SJCRH30 (cell line): ENCODE data around the gene PCYOX1L. TPM values are rescaled to one million over a fixed set of nuclear protein-coding genes. Genes with fewer than 3 reads are reported as not detected.
"Not testable (repeated sequence)": the region's sequence is repeated elsewhere in the genome, so short reads cannot be mapped to it uniquely, and the experiment has no call there.

Experiments used
- DNase-seq, 2 experiments: peaks; one replicate each; pipeline ENCODE4 v3.0.0-alpha.2; 2015 to 2020
- H3K27ac ChIP-seq: fragments of 250-450 bp; sonication (Bioruptor Pico); 2 replicates; pipeline ENCODE4 v1.5.1; 2020; ENCODE audit warnings: mild to moderate bottlenecking, moderate library complexity
- H3K27me3 ChIP-seq: fragments of 250-450 bp; sonication (Bioruptor Pico); 2 replicates; pipeline ENCODE4 v1.5.1; 2020; ENCODE audit warnings: mild to moderate bottlenecking, moderate library complexity
- H3K36me3 ChIP-seq: fragments of 250-450 bp; sonication (Bioruptor Pico); 2 replicates; pipeline ENCODE4 v1.5.1; 2020; ENCODE audit warnings: mild to moderate bottlenecking, moderate library complexity
- H3K4me1 ChIP-seq: fragments of 250-450 bp; sonication (Bioruptor Pico); 2 replicates; pipeline ENCODE4 v1.5.1; 2020; ENCODE audit warnings: mild to moderate bottlenecking, moderate library complexity
- H3K4me3 ChIP-seq: fragments of 250-450 bp; sonication (Bioruptor Pico); 2 replicates; pipeline ENCODE4 v1.5.1; 2020; ENCODE audit warnings: mild to moderate bottlenecking, moderate library complexity
- H3K9me3 ChIP-seq: fragments of 250-450 bp; sonication (Bioruptor Pico); replicated peaks from 2 replicates; pipeline ENCODE4 v1.5.1; 2020; ENCODE audit warnings: mild to moderate bottlenecking, moderate library complexity
- total RNA-seq: library from RNA; depleted of rRNA; stranded (reverse); fragments of >200 nt; shearing (Covaris generic); gene quantifications from 2 replicates; pipeline ENCODE4 v1.2.3, GENCODE V29; 2014

Gene PCYOX1L
- total RNA-seq, 1 experiment from 2014 or later = 3.9 TPM

- H3K27me3 ChIP-seq, H3K9me3 ChIP-seq, H3K36me3 ChIP-seq, DNase-seq, H3K4me3 ChIP-seq, H3K27ac ChIP-seq: not testable (repeated sequence)
- peaks cover 19% of the 10 kb centered on the region for H3K4me1 ChIP-seq
These were observed 41.0 kb downstream of the PCYOX1L start for GRCh38 chr5:149398747-149399266.

- Histone ChIP-seq H3K9me3 (no peaks in the 10 kb centered on the region), H3K36me3 (no peaks in the 10 kb centered on the region), H3K4me1 (peaks cover 19% of the 10 kb centered on the region), H3K27ac (no peak overlapping the region), H3K27me3 (no peaks in the 10 kb centered on the region), H3K4me3 (no peak overlapping the region)
- DNase-seq = peak in 1 of 2 experiments; percentile 50
These were observed 41.9 kb downstream of the PCYOX1L start for GRCh38 chr5:149399775-149400174.

GRCh38 chr5:149400304-149400703 lies 42.5 kb downstream of the PCYOX1L start:
- peak overlapping the region; percentile 31 for H3K27ac ChIP-seq
- DNase-seq = peak; percentile 65 to 72

GRCh38 chr5:149401051-149401450 lies 43.2 kb downstream of the PCYOX1L start:
- Histone ChIP-seq H3K9me3 (no peaks in the 10 kb centered on the region), H3K36me3 (no peaks in the 10 kb centered on the region), H3K4me1 (peaks cover 19% of the 10 kb centered on the region), H3K27me3 (no peaks in the 10 kb centered on the region), H3K27ac (peak overlapping the region; percentile 31), H3K4me3 (no peak overlapping the region)
- DNase-seq = peak in 1 of 2 experiments; percentile 55

More at GRCh38 chr5:149400304-149400703, 42.5 kb downstream of the PCYOX1L start:
- Histone ChIP-seq H3K36me3 (no peaks in the 10 kb centered on the region), H3K9me3 (no peaks in the 10 kb centered on the region), H3K4me3 (no peak overlapping the region), H3K4me1 (peaks cover 19% of the 10 kb centered on the region), H3K27me3 (no peaks in the 10 kb centered on the region)

- Histone ChIP-seq H3K4me3 (no peak overlapping the region), H3K36me3 (no peaks in the 10 kb centered on the region), H3K27me3 (no peaks in the 10 kb centered on the region), H3K4me1 (peaks cover 19% of the 10 kb centered on the region), H3K9me3 (no peaks in the 10 kb centered on the region), H3K27ac (no peak overlapping the region)
- DNase-seq = no peak
These were observed 44.4 kb downstream of the PCYOX1L start for GRCh38 chr5:149402291-149402690.

GRCh38 chr5:149403923-149404745 lies 46.3 kb downstream of the PCYOX1L start:
- no peak for DNase-seq
- Histone ChIP-seq H3K27me3 (no peaks in the 10 kb centered on the region), H3K9me3 (no peaks in the 10 kb centered on the region), H3K27ac (no peak overlapping the region), H3K36me3 (no peaks in the 10 kb centered on the region), H3K4me3 (no peak overlapping the region), H3K4me1 (peaks cover 19% of the 10 kb centered on the region)

GRCh38 chr5:149404746-149405549 lies 47.1 kb downstream of the PCYOX1L start:
- H3K4me1 ChIP-seq = peaks cover 17% of the 10 kb centered on the region
- H3K27me3 ChIP-seq = no peaks in the 10 kb centered on the region
- no peaks in the 10 kb centered on the region for H3K36me3 ChIP-seq
- no peak overlapping the region for H3K27ac ChIP-seq
- H3K4me3 ChIP-seq = no peak overlapping the region
- no peaks in the 10 kb centered on the region for H3K9me3 ChIP-seq
- no peak for DNase-seq

- Histone ChIP-seq H3K4me3 (no peak overlapping the region), H3K4me1 (peaks cover 10% of the 10 kb centered on the region), H3K36me3 (no peaks in the 10 kb centered on the region), H3K27me3 (no peaks in the 10 kb centered on the region), H3K9me3 (no peaks in the 10 kb centered on the region), H3K27ac (no peak overlapping the region)
- no peak for DNase-seq
These were observed 47.8 kb downstream of the PCYOX1L start for GRCh38 chr5:149405550-149406202.

GRCh38 chr5:149406203-149406978 lies 48.5 kb downstream of the PCYOX1L start:
- no peaks in the 10 kb centered on the region for H3K27me3 ChIP-seq
- no peak for DNase-seq
- H3K36me3 ChIP-seq = no peaks in the 10 kb centered on the region
- peaks cover 5% of the 10 kb centered on the region; the same call in 1 of the 2 replicates for H3K4me1 ChIP-seq
- H3K9me3 ChIP-seq = no peaks in the 10 kb centered on the region
- no peak overlapping the region for H3K4me3 ChIP-seq
- H3K27ac ChIP-seq = no peak overlapping the region

GRCh38 chr5:149406979-149407306 lies 49.1 kb downstream of the PCYOX1L start:
- H3K36me3 ChIP-seq = no peaks in the 10 kb centered on the region
- no peak overlapping the region for H3K4me3 ChIP-seq
- no peak for DNase-seq
- no peaks in the 10 kb centered on the region for H3K27me3 ChIP-seq
- peaks cover 2% of the 10 kb centered on the region; the same call in 1 of the 2 replicates for H3K4me1 ChIP-seq
- no peak overlapping the region for H3K27ac ChIP-seq
- no peaks in the 10 kb centered on the region for H3K9me3 ChIP-seq

GRCh38 chr5:149407323-149408251 lies 49.7 kb downstream of the PCYOX1L start:
- DNase-seq = no peak
- Histone ChIP-seq H3K4me3 (no peak overlapping the region), H3K36me3 (no peaks in the 10 kb centered on the region), H3K9me3 (no peaks in the 10 kb centered on the region), H3K4me1 (peaks cover 2% of the 10 kb centered on the region; the same call in 1 of the 2 replicates), H3K27me3 (no peaks in the 10 kb centered on the region), H3K27ac (no peak overlapping the region)

GRCh38 chr5:149408252-149409099 lies 50.6 kb downstream of the PCYOX1L start:
- Histone ChIP-seq H3K4me1 (peaks cover 2% of the 10 kb centered on the region; the same call in 1 of the 2 replicates), H3K27ac (no peak overlapping the region), H3K4me3 (no peak overlapping the region)

More at GRCh38 chr5:149408252-149409099, 50.6 kb downstream of the PCYOX1L start:
- no peaks in the 10 kb centered on the region for H3K9me3 ChIP-seq
- no peaks in the 10 kb centered on the region for H3K27me3 ChIP-seq
- no peak for DNase-seq
- H3K36me3 ChIP-seq = no peaks in the 10 kb centered on the region
